GM21423 (cell line): Measurements from ENCODE around the gene UBA6.

Experiments used
- ATAC-seq: cut with Tn5 transposase; IDR thresholded peaks from one replicate; pipeline ENCODE4 v1.9.1; 2021; ENCODE audit warnings: mild to moderate bottlenecking, moderate library complexity; ENCODE audit not compliant: unreplicated experiment

UBA6 gene

DNA sequence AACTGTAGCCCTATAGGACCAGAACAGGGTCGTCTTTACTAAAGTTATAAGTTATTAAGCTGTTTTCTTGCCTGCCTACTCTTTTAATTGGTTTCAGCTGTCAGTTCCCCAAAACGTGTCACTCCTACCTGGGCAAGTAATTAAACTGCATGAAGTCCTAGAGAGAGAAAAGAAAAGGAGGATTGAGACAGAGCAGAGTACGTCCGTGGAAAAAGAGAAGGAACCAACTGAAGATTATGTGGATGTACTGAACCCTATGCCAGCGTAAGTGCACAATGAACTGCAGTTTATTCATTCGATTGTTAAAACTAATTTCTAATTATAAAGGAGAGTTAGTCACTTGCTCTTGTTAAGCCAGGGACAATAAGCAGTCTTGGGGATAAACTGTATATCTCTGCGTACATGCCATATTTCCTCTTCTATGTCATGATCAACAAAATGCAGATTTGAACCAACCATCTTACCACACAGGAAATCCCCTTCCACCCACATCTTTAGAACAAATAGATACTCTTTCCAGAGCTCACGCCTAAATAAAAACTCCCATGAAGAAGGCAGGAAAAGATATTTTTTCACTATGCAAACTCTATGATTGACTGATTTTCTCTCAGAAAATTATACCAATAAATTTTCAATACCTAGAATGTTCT is 119.6 kb downstream of the UBA6 start:
- peak; percentile 40 for ATAC-seq

DNA sequence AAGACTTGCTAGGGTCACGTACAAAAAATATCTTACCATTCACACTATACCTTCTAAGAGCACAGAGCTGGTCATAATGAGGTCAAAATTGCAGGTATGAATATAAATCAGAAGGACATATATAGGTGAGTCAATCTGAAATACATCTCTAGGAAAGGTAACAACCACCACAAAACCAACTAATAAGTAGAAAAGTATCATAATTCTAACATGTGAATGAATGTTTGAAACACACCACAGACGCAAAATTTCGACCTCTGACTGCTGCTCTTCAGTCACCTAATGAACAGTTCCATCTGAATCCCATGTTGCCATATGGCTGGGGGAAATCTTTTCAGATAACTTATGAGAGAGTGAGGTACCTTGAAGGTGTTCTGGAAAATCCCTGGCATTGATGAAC is 120.4 kb downstream of the UBA6 start:
- ATAC-seq = peak; percentile 29

DNA sequence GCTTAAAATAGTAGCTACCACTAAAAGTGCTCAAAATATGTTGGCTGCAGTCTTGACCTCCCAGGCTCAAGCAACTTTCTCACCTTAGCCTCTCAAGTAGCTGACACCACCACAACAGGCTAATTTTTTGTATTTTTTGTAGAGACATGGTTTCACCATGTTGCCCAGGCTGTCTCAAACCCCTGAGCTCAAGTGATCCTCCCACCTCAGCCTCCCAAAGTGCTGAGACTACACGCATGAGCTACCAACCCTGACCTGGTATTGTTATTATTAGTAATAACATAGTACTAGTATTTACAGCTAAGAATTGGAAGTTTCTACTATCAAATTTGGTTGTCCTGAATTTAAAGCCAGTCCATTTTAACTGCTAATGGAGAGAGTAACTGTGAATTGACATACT is 124.4 kb downstream of the UBA6 start:
- no peak for ATAC-seq

DNA sequence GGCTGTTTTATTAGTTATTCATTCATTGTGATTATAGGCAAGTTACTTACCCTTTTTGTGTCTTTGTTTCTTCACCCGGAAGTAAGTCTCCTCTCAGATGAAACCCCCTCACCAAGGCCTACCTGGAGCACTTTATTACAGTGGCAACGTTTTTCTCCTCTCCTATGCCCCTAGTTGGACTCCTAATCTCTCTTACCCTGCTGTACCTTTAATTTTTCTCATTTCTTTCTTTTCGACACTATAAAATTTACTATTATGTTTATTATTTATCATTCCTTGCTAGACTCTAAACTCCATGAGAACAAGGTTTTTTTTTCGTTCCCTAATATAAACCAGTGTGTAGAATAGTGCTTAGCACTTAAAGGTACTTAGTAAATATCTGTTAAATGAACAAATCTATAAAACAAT is 124.9 kb downstream of the UBA6 start:
- ATAC-seq = no peak

DNA sequence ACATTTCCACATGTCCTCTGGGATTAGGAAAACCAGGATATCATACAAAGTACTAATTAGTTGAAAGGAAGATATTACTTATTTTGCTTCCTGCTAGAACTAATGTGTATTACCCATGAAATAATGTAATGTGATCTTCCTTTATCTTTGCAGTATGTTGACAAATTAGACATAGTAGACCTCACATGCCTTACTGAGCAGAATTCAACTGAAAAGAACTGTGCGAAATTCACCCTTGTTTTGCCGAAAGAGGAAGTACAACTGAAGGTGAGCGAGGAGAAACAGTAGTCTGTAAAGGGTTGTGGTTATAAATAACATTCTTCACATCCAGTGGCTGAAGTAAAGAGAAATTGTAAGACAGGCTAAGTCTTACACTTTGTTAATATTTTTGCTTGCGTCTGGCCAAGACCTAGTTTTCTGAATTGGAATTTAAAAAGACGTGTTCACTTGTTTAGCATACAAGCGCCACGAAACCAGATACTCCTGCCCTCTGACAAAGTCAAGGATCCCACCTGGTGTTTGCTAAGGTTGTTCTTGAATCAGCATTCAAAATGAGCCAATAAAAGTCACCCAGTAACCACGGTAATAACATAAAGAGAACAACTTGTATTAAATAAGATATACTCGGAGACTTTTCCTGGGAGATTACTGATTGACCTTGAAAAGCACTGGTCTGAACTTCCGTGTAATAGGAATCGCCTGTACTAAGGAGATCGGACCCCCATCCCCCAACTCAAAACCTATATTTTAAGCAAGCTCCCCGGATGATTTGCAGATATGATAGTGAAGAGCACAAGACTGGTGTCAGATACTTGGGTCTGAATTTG is 125.5 kb downstream of the UBA6 start:
- peak; percentile 90 for ATAC-seq

DNA sequence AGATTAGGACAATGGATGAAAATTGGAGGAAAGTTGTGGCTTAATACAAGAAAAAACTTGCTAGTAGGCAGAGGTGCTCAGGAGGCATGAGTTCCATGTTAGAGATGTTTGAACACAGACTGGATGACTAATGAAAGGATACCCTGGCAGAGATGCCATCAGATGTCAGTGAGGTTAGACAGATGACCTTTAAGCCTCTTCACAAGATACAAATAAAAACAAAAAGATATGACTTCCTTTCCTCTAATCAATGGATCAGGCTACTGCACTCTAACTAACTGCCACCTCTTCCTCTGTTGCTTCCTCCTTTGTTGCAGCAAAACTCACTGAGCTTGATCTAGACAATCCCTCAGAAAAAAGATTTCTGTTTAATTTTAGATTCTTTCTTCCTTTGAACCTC is 127.8 kb downstream of the UBA6 start:
- no peak for ATAC-seq

DNA sequence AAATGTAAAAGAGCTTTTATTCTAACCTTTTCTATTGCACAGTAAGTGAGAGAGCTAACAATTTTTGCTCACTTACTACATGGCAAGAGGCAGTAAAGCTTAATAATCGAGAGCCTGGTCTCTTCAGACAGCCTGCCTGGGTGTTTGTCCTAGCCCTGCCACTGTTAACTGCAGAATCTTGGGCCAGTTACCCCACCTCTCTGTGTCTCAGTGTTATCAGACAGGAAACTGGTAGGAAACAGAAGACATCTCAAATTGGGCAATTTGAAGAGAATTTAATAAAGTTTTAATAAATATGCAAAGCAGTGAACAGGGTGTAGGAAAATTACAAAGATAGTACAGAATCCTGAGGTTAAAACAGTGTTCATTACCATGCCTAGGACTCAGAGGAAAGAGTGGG is 129.0 kb downstream of the UBA6 start:
- ATAC-seq = no peak

DNA sequence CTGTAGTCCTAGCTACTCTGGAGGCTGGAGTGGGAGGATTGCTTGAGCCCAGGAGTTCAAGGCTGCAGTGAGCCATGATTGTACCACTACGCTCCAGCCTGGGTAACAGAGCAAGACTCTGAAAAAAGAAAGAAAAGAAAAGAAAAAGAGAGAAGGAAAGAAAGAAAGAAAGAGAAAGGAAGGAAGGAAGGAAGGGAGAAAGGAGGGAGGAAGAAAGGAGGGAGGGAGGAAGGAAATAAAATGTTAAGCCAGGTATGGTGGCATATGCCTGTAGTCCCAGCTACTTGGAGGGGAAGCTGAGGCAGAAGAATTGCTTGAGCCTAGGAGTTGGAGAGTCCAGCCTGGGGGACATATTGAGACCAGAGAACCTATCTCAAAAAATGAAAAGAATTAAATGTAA is 130.4 kb downstream of the UBA6 start:
- ATAC-seq = no peak

DNA sequence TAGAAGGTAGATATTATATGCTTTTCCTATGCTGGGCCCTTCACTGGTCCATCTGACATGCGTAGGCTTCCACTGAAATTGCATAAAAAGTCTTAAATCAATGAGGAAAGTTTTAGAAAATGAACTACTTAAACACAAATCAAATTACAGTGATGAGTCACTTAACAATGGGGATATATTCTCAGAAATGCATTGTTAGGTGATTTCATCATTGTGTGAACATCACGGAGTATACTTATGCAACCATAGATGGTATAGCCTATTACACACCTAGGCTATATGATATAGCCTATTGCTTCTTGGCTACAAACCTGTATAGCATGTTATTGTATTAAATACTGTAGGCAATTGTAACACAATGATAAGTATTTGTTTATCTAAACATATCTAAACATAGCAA is 132.1 kb downstream of the UBA6 start:
- ATAC-seq = no peak

DNA sequence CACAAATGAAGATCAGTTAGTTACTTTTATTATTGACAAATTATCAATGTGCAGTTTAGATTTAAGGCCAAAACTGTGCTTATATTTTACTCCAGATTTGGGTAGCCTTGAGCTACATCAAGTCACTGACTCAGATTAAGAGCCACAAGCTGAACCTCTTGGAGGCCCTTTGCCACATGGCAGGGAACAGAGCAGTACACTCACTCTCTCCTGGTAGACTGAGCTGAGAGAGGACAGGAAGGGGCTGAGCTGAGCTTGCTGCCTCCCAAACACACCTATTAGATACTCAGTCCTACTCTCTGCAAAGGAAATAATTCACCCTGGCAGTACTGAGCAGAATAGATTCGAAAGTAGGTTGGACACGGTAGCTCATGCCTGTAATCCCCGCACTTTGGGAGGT is 134.6 kb downstream of the UBA6 start:
- ATAC-seq = no peak

DNA sequence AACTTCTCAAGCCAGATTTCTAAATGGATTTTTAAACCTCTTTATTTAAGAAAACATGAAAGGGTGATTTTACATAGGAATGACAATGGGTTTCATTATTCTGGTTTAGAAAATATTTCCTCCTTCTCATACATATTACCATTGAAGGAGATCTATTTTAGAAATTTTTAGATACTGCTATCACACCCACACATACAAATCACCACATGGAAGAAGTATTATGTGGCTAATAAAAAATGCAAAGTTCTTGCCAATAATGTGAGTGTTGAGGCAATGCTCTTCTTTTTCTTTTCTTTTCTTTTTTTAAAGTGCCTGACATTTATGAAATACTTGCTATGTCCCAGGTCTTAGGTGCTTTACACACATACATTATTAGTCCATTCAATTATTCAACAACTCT is 135.7 kb downstream of the UBA6 start:
- no peak for ATAC-seq
